Choroid plexus epithelial cell (primary cell): ENCODE results near the gene LYSMD2.

Experiments
- DNase-seq: peaks from one replicate; pipeline ENCODE4 v3.0.0-alpha.2; 2010; ENCODE audit warnings: low read depth
- H3K4me3 ChIP-seq: 2 replicates; pipeline ENCODE4 v1.5.1; 2011; ENCODE audit warnings: low read depth, mild to moderate bottlenecking, control low read depth, low read length, moderate library complexity
- CTCF ChIP-seq: conservative IDR thresholded peaks from 2 replicates; pipeline ENCODE4 v1.5.1; 2011; ENCODE audit warnings: low read depth, mild to moderate bottlenecking, control low read depth, inconsistent platforms, low read length, moderate library complexity

Gene LYSMD2

GRCh38 chr15:51727141-51727897, 10.1 kb downstream of the LYSMD2 start:
- peak; percentile 30 for DNase-seq
- no peak overlapping the region for H3K4me3 ChIP-seq
- peak; percentile 56 for TF ChIP-seq CTCF

GRCh38 chr15:51726302-51727073, 11.0 kb downstream of the LYSMD2 start:
- TF ChIP-seq CTCF = no peak
- peak; percentile 85 for DNase-seq
- H3K4me3 ChIP-seq = no peak overlapping the region

GRCh38 chr15:51724673-51725072, 12.8 kb downstream of the LYSMD2 start:
- no peak for TF ChIP-seq CTCF
- no peak for DNase-seq
- H3K4me3 ChIP-seq = no peak overlapping the region

- TF ChIP-seq CTCF = no peak
- DNase-seq = no peak
- H3K4me3 ChIP-seq = no peak overlapping the region
These were observed 13.3 kb downstream of the LYSMD2 start for GRCh38 chr15:51724199-51724598.

GRCh38 chr15:51721199-51721960, 16.1 kb downstream of the LYSMD2 start:
- DNase-seq = no peak
- H3K4me3 ChIP-seq = no peak overlapping the region
- TF ChIP-seq CTCF = no peak

- TF ChIP-seq CTCF = no peak
- no peak overlapping the region for H3K4me3 ChIP-seq
- no peak for DNase-seq
These were observed 17.1 kb downstream of the LYSMD2 start for GRCh38 chr15:51720201-51720995.
